Upper lobe of left lung (tissue), 4 donors: ENCODE measurements around the gene TCERG1L.

Source experiments
- CTCF ChIP-seq, 6 experiments: fragments of 450-650 bp in 4 of 6; fragments of 200-600 bp in 2 of 6; sonication (generic) in 2 of 6; IDR thresholded peaks; one replicate each; pipeline ENCODE4 v1.5.1; 2016 to 2019; ENCODE audit warnings: antibody characterized with exemption in 6 of 6
- EP300 ChIP-seq, 4 donors: sonication (generic); formaldehyde crosslinking; IDR thresholded peaks; one replicate each; pipeline ENCODE4 v1.5.1; 2017; ENCODE audit warnings: antibody characterized with exemption in 4 of 4, control low read depth in 2 of 4
- POLR2A ChIP-seq, 4 donors: fragments of 450-650 bp; IDR thresholded peaks; one replicate each; pipeline ENCODE4 v1.5.1; 2016 to 2017; ENCODE audit warnings: antibody characterized with exemption in 4 of 4, mild to moderate bottlenecking in 2 of 4
- POLR2AphosphoS5 ChIP-seq, 2 donors: sonication (generic); formaldehyde crosslinking; IDR thresholded peaks; one replicate each; pipeline ENCODE4 v1.5.1; 2017; ENCODE audit warnings: antibody characterized with exemption in 2 of 2

- TF ChIP-seq POLR2A (IDR thresholded peaks at IDR 0.05) (no peak), EP300 (IDR thresholded peaks at IDR 0.05) (no peak), CTCF (IDR thresholded peaks at IDR 0.05) (no peak), POLR2AphosphoS5 (IDR thresholded peaks at IDR 0.05) (no peak)
Measured at GRCh38 chr10:131227163-131227740, 84.3 kb downstream of the TCERG1L start.
